HepG2 (cell line): ENCODE data around the gene ABCC12. TPM values are rescaled to one million over a fixed set of nuclear protein-coding genes. Genes with fewer than 3 reads are reported as not detected.
A peak's percentile ranks its signal among the peaks of the same experiment; 100 is the strongest.

Source experiments
- DPF2 ChIP-seq: sonication (generic); formaldehyde crosslinking; IDR thresholded peaks from 2 replicates; pipeline ENCODE4 v1.4.0; 2020; ENCODE audit warnings: mild to moderate bottlenecking, low read depth, missing genetic modification reagents, borderline replicate concordance
- GATA4 ChIP-seq: sonication (generic); IDR thresholded peaks from 2 replicates; pipeline ENCODE4 v1.6.1; 2016; ENCODE audit warnings: antibody characterized with exemption, low read depth, borderline replicate concordance
- HCFC1 ChIP-seq: fragments of 150-350 bp; IDR thresholded peaks from 2 replicates; pipeline ENCODE4 v1.6.1; 2014; ENCODE audit warnings: low read depth, low read length
- HMG20A ChIP-seq: IDR thresholded peaks from 2 replicates; pipeline ENCODE4 v1.6.1; 2016; ENCODE audit warnings: borderline replicate concordance
- NR2F6 ChIP-seq, 2 experiments: IDR thresholded peaks; 2 replicates each; pipeline ENCODE4 v1.6.1; 2016; ENCODE audit warnings: antibody characterized with exemption in 1 of 2, mild to moderate bottlenecking in 1 of 2
- RAD51 ChIP-seq: fragments of 450-650 bp; IDR thresholded peaks from 2 replicates; pipeline ENCODE4 v1.6.1; 2016; ENCODE audit warnings: borderline replicate concordance
- SRSF9 ChIP-seq: fragments of 200-400 bp; formaldehyde crosslinking; IDR thresholded peaks from 2 replicates; pipeline ENCODE4 v1.6.1; 2018; ENCODE audit warnings: borderline replicate concordance, mild to moderate bottlenecking, low read depth, low read length; ENCODE audit not compliant: insufficient read depth, poor library complexity, severe bottlenecking
- TOPORS ChIP-seq: sonication (generic); formaldehyde crosslinking; IDR thresholded peaks from 2 replicates; pipeline ENCODE4 v1.8.0; 2023; ENCODE audit warnings: mild to moderate bottlenecking, missing genetic modification reagents
- WIZ ChIP-seq: sonication (generic); formaldehyde crosslinking; IDR thresholded peaks from 2 replicates; pipeline ENCODE4 v1.5.1; 2020; ENCODE audit warnings: mild to moderate bottlenecking, missing genetic modification reagents
- ZNF274 ChIP-seq: sonication (generic); formaldehyde crosslinking; IDR thresholded peaks from 2 replicates; pipeline ENCODE4 v1.5.1; 2020; ENCODE audit warnings: mild to moderate bottlenecking, missing genetic modification reagents
- ZNF33B ChIP-seq: sonication (generic); formaldehyde crosslinking; IDR thresholded peaks from 2 replicates; pipeline ENCODE4 v1.5.1; 2020; ENCODE audit warnings: mild to moderate bottlenecking, missing genetic modification reagents
- ZNF598 ChIP-seq: sonication (generic); formaldehyde crosslinking; IDR thresholded peaks from 2 replicates; pipeline ENCODE4 v1.5.1; 2020; ENCODE audit warnings: mild to moderate bottlenecking, missing genetic modification reagents, borderline replicate concordance
- ZNF652 ChIP-seq: IDR thresholded peaks from 2 replicates; pipeline ENCODE4 v1.6.1; 2016; ENCODE audit warnings: low read depth, borderline replicate concordance
- ZNF672 ChIP-seq: sonication (generic); formaldehyde crosslinking; IDR thresholded peaks from 2 replicates; pipeline ENCODE4 v1.8.1; 2022; ENCODE audit warnings: missing genetic modification reagents
- ZNF772 ChIP-seq: sonication (generic); formaldehyde crosslinking; IDR thresholded peaks from 2 replicates; pipeline ENCODE4 v1.5.0; 2020; ENCODE audit warnings: mild to moderate bottlenecking, missing genetic modification reagents
- ZNF782 ChIP-seq: sonication (generic); formaldehyde crosslinking; IDR thresholded peaks from 2 replicates; pipeline ENCODE4 v1.4.0; 2020; ENCODE audit warnings: missing genetic modification reagents, mild to moderate bottlenecking, borderline replicate concordance
- ZSCAN31 ChIP-seq: sonication (generic); formaldehyde crosslinking; IDR thresholded peaks from 2 replicates; pipeline ENCODE4 v1.5.0; 2020; ENCODE audit warnings: low read depth, mild to moderate bottlenecking, missing genetic modification reagents
- polyA plus RNA-seq, 8 experiments: library from polyadenylated mRNA; depleted of rRNA in 3 of 8; stranded (reverse) in 7 of 8; unstranded in 1 of 8; fragments of >200 nt; fragmentation: Illumina TruSeq in 4 of 8; extraction: Trizol in 4 of 8; gene quantifications; 2 replicates each; pipeline versions ENCODE4 v1.2.1 to v1.2.3, GENCODE V29; 2011 to 2016; ENCODE audit warnings: low read depth in 4 of 8, missing spikeins in 1 of 8, mixed read lengths in 1 of 8; ENCODE audit not compliant: insufficient read depth in 1 of 8
- total RNA-seq, 5 experiments: library from RNA; depleted of rRNA; stranded (reverse); fragments of >200 nt; fragmentation: Illumina TruSeq; extraction: Trizol; gene quantifications; 2 replicates each; pipeline ENCODE4 v1.2.3, GENCODE V29; 2016; ENCODE audit warnings: low read depth in 1 of 5
- TF ChIP-seq, protein P1 (sequence below): sonication (generic); formaldehyde crosslinking; IDR thresholded peaks from 2 replicates; pipeline ENCODE4 v1.4.0; 2020; ENCODE audit warnings: missing genetic modification reagents, borderline replicate concordance
- TF ChIP-seq, protein P2 (sequence below): sonication (generic); formaldehyde crosslinking; conservative IDR thresholded peaks from 2 replicates; pipeline ENCODE4 v1.4.0; 2020; ENCODE audit warnings: missing genetic modification reagents
- TF ChIP-seq, protein P3 (sequence below): sonication (generic); formaldehyde crosslinking; IDR thresholded peaks from 2 replicates; pipeline ENCODE4 v1.4.0; 2020; ENCODE audit warnings: mild to moderate bottlenecking, missing genetic modification reagents

The ABCC12 gene
- total and polyA plus RNA-seq, 2 of the 13 experiments (the other 11 are each of a cell fraction or from before 2014, with no cell fraction given) = not detected

DNA sequence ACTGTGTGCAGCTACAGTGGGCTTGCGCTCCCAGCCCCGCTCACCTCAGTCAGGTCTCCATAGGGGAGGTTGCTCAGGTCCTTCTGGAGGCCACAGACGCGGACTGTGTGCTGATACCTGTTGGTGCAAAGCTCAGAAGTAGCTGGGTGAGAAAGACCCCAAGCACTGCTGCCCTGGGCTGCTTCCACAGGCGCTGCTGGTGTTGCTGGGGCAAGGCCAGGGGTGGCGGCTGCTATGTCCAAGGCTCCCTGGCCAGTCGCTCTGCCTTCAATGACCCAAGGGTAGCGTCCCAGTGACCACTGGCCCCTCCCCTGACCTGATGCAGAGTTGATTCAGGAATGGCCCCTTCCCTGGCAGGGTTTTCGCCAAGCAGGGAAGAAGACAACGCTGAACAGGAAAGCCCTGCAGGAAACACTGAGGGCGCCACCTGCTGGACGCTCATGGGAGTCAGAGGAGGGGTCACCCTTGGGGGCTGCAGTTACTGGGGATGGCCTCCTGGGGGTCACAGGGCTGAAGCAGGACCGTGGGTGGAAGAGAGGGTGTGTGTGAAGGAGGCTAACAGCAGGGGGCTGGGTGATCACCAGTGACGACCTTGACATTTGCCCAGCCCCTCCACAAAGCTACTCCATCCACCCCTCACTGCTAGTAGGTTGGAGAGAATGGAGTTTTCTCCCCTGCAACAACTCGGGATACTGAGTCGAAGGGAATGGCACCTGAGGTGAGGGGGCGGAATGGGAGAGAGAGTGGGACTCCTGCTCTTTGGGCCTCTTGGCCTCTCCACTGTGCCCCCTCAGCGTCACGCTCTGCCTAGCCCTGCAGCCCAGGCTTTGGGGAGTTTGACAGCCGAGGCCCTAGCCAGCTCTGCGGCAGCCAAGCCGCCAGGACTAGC, 38.3 kb downstream of the ABCC12 start (continued):
- no peak for TF ChIP-seq SRSF9
- no peak for TF ChIP-seq GATA4
- TF ChIP-seq ZNF598 (CRISPR knock-in tag) = 0 out of 2 replicates have a peak, but pooled peaks have one; percentile 40
- TF ChIP-seq HCFC1 = no peak
- TF ChIP-seq NR2F6 (IDR thresholded peaks at IDR 0.05) = no peak
- TF ChIP-seq NR2F6 (CRISPR knock-in tag; IDR thresholded peaks at IDR 0.05) = peak; percentile 56; the same call in 1 of the 2 replicates
- TF ChIP-seq, protein P1, sequence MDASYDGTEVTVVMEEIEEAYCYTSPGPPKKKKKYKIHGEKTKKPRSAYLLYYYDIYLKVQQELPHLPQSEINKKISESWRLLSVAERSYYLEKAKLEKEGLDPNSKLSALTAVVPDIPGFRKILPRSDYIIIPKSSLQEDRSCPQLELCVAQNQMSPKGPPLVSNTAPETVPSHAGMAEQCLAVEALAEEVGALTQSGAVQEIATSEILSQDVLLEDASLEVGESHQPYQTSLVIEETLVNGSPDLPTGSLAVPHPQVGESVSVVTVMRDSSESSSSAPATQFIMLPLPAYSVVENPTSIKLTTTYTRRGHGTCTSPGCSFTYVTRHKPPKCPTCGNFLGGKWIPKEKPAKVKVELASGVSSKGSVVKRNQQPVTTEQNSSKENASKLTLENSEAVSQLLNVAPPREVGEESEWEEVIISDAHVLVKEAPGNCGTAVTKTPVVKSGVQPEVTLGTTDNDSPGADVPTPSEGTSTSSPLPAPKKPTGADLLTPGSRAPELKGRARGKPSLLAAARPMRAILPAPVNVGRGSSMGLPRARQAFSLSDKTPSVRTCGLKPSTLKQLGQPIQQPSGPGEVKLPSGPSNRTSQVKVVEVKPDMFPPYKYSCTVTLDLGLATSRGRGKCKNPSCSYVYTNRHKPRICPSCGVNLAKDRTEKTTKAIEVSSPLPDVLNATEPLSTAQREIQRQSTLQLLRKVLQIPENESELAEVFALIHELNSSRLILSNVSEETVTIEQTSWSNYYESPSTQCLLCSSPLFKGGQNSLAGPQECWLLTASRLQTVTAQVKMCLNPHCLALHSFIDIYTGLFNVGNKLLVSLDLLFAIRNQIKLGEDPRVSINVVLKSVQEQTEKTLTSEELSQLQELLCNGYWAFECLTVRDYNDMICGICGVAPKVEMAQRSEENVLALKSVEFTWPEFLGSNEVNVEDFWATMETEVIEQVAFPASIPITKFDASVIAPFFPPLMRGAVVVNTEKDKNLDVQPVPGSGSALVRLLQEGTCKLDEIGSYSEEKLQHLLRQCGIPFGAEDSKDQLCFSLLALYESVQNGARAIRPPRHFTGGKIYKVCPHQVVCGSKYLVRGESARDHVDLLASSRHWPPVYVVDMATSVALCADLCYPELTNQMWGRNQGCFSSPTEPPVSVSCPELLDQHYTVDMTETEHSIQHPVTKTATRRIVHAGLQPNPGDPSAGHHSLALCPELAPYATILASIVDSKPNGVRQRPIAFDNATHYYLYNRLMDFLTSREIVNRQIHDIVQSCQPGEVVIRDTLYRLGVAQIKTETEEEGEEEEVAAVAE (CRISPR knock-in tag) = no peak
- no peak for TF ChIP-seq HMG20A (CRISPR knock-in tag)
- no peak for TF ChIP-seq WIZ (CRISPR knock-in tag)
- TF ChIP-seq ZNF274 (CRISPR knock-in tag) = no peak
- TF ChIP-seq ZNF782 (CRISPR knock-in tag) = 0 out of 2 replicates have a peak, but pooled peaks have one; percentile 34
- 0 out of 2 replicates have a peak, but pooled peaks have one; percentile 34 for TF ChIP-seq ZNF772 (CRISPR knock-in tag)
- TF ChIP-seq, protein P2, sequence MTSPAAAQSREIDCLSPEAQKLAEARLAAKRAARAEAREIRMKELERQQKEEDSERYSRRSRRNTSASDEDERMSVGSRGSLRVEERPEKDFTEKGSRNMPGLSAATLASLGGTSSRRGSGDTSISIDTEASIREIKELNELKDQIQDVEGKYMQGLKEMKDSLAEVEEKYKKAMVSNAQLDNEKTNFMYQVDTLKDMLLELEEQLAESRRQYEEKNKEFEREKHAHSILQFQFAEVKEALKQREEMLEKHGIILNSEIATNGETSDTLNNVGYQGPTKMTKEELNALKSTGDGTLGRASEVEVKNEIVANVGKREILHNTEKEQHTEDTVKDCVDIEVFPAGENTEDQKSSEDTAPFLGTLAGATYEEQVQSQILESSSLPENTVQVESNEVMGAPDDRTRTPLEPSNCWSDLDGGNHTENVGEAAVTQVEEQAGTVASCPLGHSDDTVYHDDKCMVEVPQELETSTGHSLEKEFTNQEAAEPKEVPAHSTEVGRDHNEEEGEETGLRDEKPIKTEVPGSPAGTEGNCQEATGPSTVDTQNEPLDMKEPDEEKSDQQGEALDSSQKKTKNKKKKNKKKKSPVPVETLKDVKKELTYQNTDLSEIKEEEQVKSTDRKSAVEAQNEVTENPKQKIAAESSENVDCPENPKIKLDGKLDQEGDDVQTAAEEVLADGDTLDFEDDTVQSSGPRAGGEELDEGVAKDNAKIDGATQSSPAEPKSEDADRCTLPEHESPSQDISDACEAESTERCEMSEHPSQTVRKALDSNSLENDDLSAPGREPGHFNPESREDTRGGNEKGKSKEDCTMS (CRISPR knock-in tag) = no peak
- no peak for TF ChIP-seq ZNF652
- no peak for TF ChIP-seq ZNF672 (CRISPR knock-in tag)
- no peak for TF ChIP-seq DPF2
- TF ChIP-seq, protein P3, sequence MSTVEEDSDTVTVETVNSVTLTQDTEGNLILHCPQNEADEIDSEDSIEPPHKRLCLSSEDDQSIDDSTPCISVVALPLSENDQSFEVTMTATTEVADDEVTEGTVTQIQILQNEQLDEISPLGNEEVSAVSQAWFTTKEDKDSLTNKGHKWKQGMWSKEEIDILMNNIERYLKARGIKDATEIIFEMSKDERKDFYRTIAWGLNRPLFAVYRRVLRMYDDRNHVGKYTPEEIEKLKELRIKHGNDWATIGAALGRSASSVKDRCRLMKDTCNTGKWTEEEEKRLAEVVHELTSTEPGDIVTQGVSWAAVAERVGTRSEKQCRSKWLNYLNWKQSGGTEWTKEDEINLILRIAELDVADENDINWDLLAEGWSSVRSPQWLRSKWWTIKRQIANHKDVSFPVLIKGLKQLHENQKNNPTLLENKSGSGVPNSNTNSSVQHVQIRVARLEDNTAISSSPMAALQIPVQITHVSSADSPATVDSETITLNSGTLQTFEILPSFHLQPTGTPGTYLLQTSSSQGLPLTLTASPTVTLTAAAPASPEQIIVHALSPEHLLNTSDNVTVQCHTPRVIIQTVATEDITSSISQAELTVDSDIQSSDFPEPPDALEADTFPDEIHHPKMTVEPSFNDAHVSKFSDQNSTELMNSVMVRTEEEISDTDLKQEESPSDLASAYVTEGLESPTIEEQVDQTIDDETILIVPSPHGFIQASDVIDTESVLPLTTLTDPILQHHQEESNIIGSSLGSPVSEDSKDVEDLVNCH (CRISPR knock-in tag) = no peak
- TF ChIP-seq ZSCAN31 (CRISPR knock-in tag) = no peak; the same call in 1 of the 2 replicates
- no peak for TF ChIP-seq TOPORS (CRISPR knock-in tag)
- TF ChIP-seq RAD51 = no peak
- no peak for TF ChIP-seq ZNF33B (CRISPR knock-in tag)
